ENCODE results near the gene TSPAN2.
A peak's percentile ranks its signal among the peaks of the same experiment; 100 is the strongest.

The TSPAN2 gene

GRCh38 chr1:115089420-115090185, at the start of gene TSPAN2:
Gene TSPAN2 (minus strand): TSS chr1:115089503. CDS start chr1:115089432, 71 bp downstream.
- DNase-seq, result peak; percentile 50

- peak; percentile 81 for DNase-seq
These were observed 49.7 kb upstream of the TSPAN2 start for GRCh38 chr1:115138973-115139372.

- no peak for DNase-seq
These were observed 49.0 kb upstream of the TSPAN2 start for GRCh38 chr1:115138271-115138670.

- DNase-seq, result no peak
These were observed 47.9 kb upstream of the TSPAN2 start for GRCh38 chr1:115137191-115137590.

GRCh38 chr1:115136706-115137105, 47.4 kb upstream of the TSPAN2 start:
- no peak for DNase-seq

GRCh38 chr1:115136106-115136505, 46.8 kb upstream of the TSPAN2 start:
- DNase-seq, result no peak

- no peak for DNase-seq
These were observed 46.4 kb upstream of the TSPAN2 start for GRCh38 chr1:115135681-115136080.

GRCh38 chr1:115134850-115135480, 45.7 kb upstream of the TSPAN2 start:
- DNase-seq, result no peak

GRCh38 chr1:115134231-115134630, 44.9 kb upstream of the TSPAN2 start:
- no peak for DNase-seq

GRCh38 chr1:115133440-115133839, 44.1 kb upstream of the TSPAN2 start:
- no peak for DNase-seq

GRCh38 chr1:115130786-115131185, 41.5 kb upstream of the TSPAN2 start:
- DNase-seq, result no peak

GRCh38 chr1:115129071-115129640, 39.9 kb upstream of the TSPAN2 start:
- no peak for DNase-seq

GRCh38 chr1:115127539-115127938, 38.2 kb upstream of the TSPAN2 start:
- no peak for DNase-seq

- DNase-seq, result no peak
These were observed 37.2 kb upstream of the TSPAN2 start for GRCh38 chr1:115126516-115126915.

GRCh38 chr1:115123116-115123515, 33.8 kb upstream of the TSPAN2 start:
- DNase-seq, result no peak

- DNase-seq, result no peak
These were observed 32.5 kb upstream of the TSPAN2 start for GRCh38 chr1:115121793-115122192.

GRCh38 chr1:115120296-115120695, 31.0 kb upstream of the TSPAN2 start:
- DNase-seq, result no peak

GRCh38 chr1:115118611-115119010, 29.3 kb upstream of the TSPAN2 start:
- no peak for DNase-seq

GRCh38 chr1:115118086-115118485, 28.8 kb upstream of the TSPAN2 start:
- no peak for DNase-seq

- DNase-seq, result no peak
These were observed 28.0 kb upstream of the TSPAN2 start for GRCh38 chr1:115117298-115117697.

GRCh38 chr1:115116512-115116911, 27.2 kb upstream of the TSPAN2 start:
- DNase-seq, result peak; percentile 13

- DNase-seq, result no peak
These were observed 26.3 kb upstream of the TSPAN2 start for GRCh38 chr1:115115521-115116161.

GRCh38 chr1:115114308-115114707, 25.0 kb upstream of the TSPAN2 start:
- DNase-seq, result peak; percentile 23

GRCh38 chr1:115113766-115114165, 24.5 kb upstream of the TSPAN2 start:
- no peak for DNase-seq

Data from DMS79 treated with DMSO at 0.1 percent for 48 hours (cell line).